Stomach (tissue), 9 donors: ENCODE data around the gene HSPB7. TPM values are rescaled to one million over a fixed set of nuclear protein-coding genes. Genes with fewer than 3 reads are reported as not detected.
"Not testable (repeated sequence)": the region's sequence is repeated elsewhere in the genome, so short reads cannot be mapped to it uniquely, and the experiment has no call there.

Source experiments
- DNase-seq, 2 donors: peaks; one replicate each; pipeline versions ENCODE4 v3.0.0 to v3.0.0-alpha.2; 2013 to 2019
- H3K27ac ChIP-seq, 5 donors: fragments of 200-600 bp in 4 of 5; sonication (generic) in 4 of 5; one replicate each; pipeline ENCODE4 v1.5.1; 2013 to 2019; ENCODE audit warnings: mild to moderate bottlenecking in 1 of 5, moderate library complexity in 1 of 5
- H3K27me3 ChIP-seq, 3 donors: fragments of 200-600 bp; sonication (generic); one replicate each; pipeline ENCODE4 v1.5.1; 2017 to 2019; ENCODE audit warnings: mixed run types in 1 of 3
- H3K36me3 ChIP-seq, 4 donors: fragments of 200-600 bp; sonication (generic); 1 replicate in 3 of 4; 2 replicates in 1 of 4; pipeline ENCODE4 v1.5.1; 2016 to 2019
- H3K4me1 ChIP-seq, 4 donors: fragments of 200-600 bp; sonication (generic); one replicate each; pipeline ENCODE4 v1.5.1; 2016 to 2019
- H3K4me3 ChIP-seq, 4 donors: fragments of 200-600 bp; sonication (generic) in 3 of 4; one replicate each; pipeline ENCODE4 v1.5.1; 2016 to 2019; ENCODE audit warnings: mild to moderate bottlenecking in 1 of 4
- H3K9me3 ChIP-seq, 4 donors: fragments of 200-600 bp; sonication (generic); one replicate each; pipeline ENCODE4 v1.5.1; 2016 to 2019
- EP300 ChIP-seq: sonication (generic); formaldehyde crosslinking; IDR thresholded peaks from one replicate; pipeline ENCODE4 v1.6.1; 2017; ENCODE audit warnings: antibody characterized with exemption
- POLR2A ChIP-seq, 4 donors: fragments of 450-650 bp; IDR thresholded peaks; one replicate each; pipeline ENCODE4 v1.6.1; 2016; ENCODE audit warnings: antibody characterized with exemption in 4 of 4, control low read depth in 2 of 4, mild to moderate bottlenecking in 1 of 4, moderate library complexity in 1 of 4
- POLR2AphosphoS5 ChIP-seq, 3 donors: sonication (generic); formaldehyde crosslinking; IDR thresholded peaks; one replicate each; pipeline ENCODE4 v1.6.1; 2016; ENCODE audit warnings: antibody characterized with exemption in 3 of 3
- WGBS, 5 donors: extraction: QIAGEN DNeasy Blood & Tissue Kit in 3 of 5; methylation state at CpG; one replicate each; pipeline versions ENCODE4 v1.1.5 to v1.1.7; 2013 to 2018; 5-methylcytosine and 5-hydroxymethylcytosine counted together
- intact Hi-C: fragments of 100-400 bp; cut with DNase I; formaldehyde crosslinking; loops from one replicate; pipeline ENCODE4 v1.15.1; 2023; ENCODE audit warnings: low total_unique reads
- polyA plus RNA-seq, 3 donors: library from polyadenylated mRNA; stranded (reverse); fragments of 200-250 nt; gene quantifications; one replicate each; pipeline ENCODE4 v1.2.3, GENCODE V29; 2013
- total RNA-seq, 5 donors: library from RNA; depleted of rRNA; stranded (reverse); fragments of >200 nt; gene quantifications; one replicate each; pipeline versions ENCODE4 v1.1.0 to v1.2.3, GENCODE V29; 2014 to 2016
- TF ChIP-seq, protein P1 (sequence below), 7 experiments: fragments of 450-650 bp in 4 of 7; fragments of 200-600 bp in 3 of 7; sonication (generic) in 3 of 7; IDR thresholded peaks; one replicate each; pipeline ENCODE4 v1.5.1; 2016 to 2019; ENCODE audit warnings: antibody characterized with exemption in 7 of 7, control low read depth in 2 of 7, mild to moderate bottlenecking in 1 of 7
- donor health status: healthy with polysubstance abuse.
- donor health status: Bipolar disorder and iron deficiency.
- donor health status: healthy.

HSPB7 gene
- total and polyA plus RNA-seq, 8 donors = 9.9 to 83.5 (median 23.8) TPM

DNA sequence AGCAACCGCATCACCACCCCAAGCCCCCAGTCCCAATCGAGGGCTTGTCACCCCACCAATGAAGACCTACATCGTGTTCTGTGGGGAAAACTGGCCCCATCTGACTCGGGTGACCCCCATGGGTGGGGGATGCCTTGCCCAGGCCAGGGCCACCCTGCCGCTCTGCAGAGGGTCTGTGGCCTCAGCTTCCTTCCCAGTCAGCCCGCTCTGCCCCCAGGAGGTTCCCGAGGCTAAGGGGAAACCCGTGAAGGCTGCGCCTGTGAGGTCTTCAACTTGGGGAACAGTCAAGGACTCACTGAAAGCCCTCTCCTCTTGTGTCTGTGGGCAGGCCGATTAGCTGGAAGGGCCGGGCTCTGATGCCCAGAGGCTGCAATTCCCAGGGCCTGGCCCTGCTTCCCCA lies 11.8 kb downstream of the HSPB7 start:
- intact Hi-C loops = no loop called here

DNA sequence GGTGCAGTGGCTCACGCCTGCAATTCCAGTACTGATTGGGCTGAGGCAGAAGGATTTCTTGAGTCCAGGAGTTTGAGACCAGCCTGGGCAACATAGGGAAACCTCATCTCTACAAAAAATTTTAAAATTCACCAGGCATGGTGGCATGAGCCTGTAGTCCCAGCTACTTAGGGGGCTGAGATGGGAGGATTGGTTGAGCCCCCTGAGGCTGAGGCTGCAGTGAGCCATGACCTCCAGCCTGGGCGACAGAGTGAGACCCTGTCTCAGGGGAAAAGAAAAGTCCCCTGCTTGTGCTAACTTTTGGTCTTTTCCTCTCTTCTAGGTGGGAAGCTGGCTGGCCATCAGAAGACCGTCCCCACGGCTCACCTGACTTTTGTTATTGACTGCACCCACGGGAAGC lies 12.2 kb downstream of the HSPB7 start:
- H3K27me3 ChIP-seq = no peaks in the 10 kb centered on the region
- no peak overlapping the region for H3K4me3 ChIP-seq
- no peak for DNase-seq
- TF ChIP-seq POLR2A (IDR thresholded peaks at IDR 0.05) (no peak), EP300 (no peak), POLR2AphosphoS5 (IDR thresholded peaks at IDR 0.05) (no peak)
- TF ChIP-seq, protein P1, sequence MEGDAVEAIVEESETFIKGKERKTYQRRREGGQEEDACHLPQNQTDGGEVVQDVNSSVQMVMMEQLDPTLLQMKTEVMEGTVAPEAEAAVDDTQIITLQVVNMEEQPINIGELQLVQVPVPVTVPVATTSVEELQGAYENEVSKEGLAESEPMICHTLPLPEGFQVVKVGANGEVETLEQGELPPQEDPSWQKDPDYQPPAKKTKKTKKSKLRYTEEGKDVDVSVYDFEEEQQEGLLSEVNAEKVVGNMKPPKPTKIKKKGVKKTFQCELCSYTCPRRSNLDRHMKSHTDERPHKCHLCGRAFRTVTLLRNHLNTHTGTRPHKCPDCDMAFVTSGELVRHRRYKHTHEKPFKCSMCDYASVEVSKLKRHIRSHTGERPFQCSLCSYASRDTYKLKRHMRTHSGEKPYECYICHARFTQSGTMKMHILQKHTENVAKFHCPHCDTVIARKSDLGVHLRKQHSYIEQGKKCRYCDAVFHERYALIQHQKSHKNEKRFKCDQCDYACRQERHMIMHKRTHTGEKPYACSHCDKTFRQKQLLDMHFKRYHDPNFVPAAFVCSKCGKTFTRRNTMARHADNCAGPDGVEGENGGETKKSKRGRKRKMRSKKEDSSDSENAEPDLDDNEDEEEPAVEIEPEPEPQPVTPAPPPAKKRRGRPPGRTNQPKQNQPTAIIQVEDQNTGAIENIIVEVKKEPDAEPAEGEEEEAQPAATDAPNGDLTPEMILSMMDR (IDR thresholded peaks at IDR 0.05) = no peak
- H3K27ac ChIP-seq = no peak overlapping the region
- 83 to 95% (median 88%) methylated on average over 5 of the region's 5 CpGs for WGBS, 5 donors
- intact Hi-C loops = no loop called here
- H3K9me3 ChIP-seq = no peaks in the 10 kb centered on the region
- H3K36me3 ChIP-seq = no peaks in the 10 kb centered on the region
- H3K4me1 ChIP-seq = peaks cover 0 to 5% (median 2%) of the 10 kb centered on the region in 4 donors

More for the DNA sequence above, 11.8 kb downstream of the HSPB7 start:
- H3K36me3 ChIP-seq = no peaks in the 10 kb centered on the region
- H3K4me3 ChIP-seq = no peak overlapping the region
- peaks cover 0 to 5% (median 2%) of the 10 kb centered on the region in 4 donors for H3K4me1 ChIP-seq
- H3K9me3 ChIP-seq = no peaks in the 10 kb centered on the region
- WGBS, 5 donors = 85 to 91% (median 86%) methylated on average over 10 to 11 of the region's 11 CpGs
- H3K27ac ChIP-seq = no peak overlapping the region
- DNase-seq = no peak
- no peaks in the 10 kb centered on the region for H3K27me3 ChIP-seq
- TF ChIP-seq, protein P1 (IDR thresholded peaks at IDR 0.05) = no peak
- TF ChIP-seq POLR2A (IDR thresholded peaks at IDR 0.05) = no peak
- TF ChIP-seq POLR2AphosphoS5 (IDR thresholded peaks at IDR 0.05) = no peak
- no peak for TF ChIP-seq EP300

DNA sequence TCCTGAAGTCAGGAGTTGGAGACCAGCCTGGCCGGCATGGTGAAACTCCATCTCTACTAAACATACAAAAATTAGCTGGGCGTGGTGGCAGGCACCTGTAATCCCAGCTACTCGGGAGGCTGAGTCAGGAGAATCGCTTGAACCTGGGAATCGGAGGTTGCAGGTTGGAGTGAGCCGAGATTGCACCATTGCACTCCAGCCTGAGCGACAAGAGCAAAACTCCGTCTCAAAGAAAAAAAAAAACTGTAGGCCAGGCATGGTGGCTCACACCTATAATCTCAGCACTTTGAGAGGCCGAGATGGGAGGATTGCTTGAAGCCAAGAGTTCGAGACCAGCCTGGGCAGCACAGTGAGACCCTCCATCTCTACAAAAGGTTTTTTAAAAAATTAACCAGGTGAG lies 16.6 kb downstream of the HSPB7 start:
- H3K27ac ChIP-seq, H3K36me3 ChIP-seq, intact Hi-C loops, DNase-seq, H3K4me1 ChIP-seq, H3K27me3 ChIP-seq, H3K9me3 ChIP-seq, H3K4me3 ChIP-seq: not testable (repeated sequence)
- WGBS, 5 donors = 76 to 93% (median 90%) methylated on average over 10 of the region's 10 CpGs

DNA sequence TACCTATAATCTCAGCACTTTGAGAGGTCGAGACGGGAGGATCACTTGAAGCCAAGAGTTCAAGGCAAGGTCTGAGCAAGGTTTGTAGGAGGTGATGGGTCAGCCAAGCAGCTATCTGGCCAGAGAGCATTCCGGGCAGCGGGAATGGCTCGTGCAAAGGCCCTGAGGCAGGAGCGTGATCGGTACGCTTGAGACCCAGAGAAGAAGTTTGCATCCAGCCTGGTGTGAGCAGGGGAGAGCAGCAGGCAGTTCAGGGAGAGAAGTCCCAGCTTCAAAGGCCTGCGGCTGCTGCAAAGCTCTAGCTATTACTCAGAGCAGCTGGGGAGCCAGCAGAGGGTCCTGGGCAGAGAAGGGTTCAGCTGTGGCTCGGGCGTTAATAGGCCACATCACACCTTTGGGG lies 18.9 kb downstream of the HSPB7 start:
- Histone ChIP-seq H3K9me3 (no peaks in the 10 kb centered on the region), H3K27me3 (no peaks in the 10 kb centered on the region), H3K4me1 (peaks cover 0 to 14% (median under 1%) of the 10 kb centered on the region in 4 donors), H3K36me3 (no peaks in the 10 kb centered on the region), H3K4me3 (no peak overlapping the region), H3K27ac (no peak overlapping the region)
- 91 to 95% (median 94%) methylated on average over 11 of the region's 11 CpGs for WGBS, 5 donors
- TF ChIP-seq, protein P1 (IDR thresholded peaks at IDR 0.05) = no peak
- TF ChIP-seq EP300 (no peak), POLR2AphosphoS5 (IDR thresholded peaks at IDR 0.05) (no peak), POLR2A (IDR thresholded peaks at IDR 0.05) (no peak)
- intact Hi-C loops = loop anchor here (10.0 kb wide), 1 partner anchor 184 kb away; no protein-coding TSS in a partner anchor
- no peak for DNase-seq

DNA sequence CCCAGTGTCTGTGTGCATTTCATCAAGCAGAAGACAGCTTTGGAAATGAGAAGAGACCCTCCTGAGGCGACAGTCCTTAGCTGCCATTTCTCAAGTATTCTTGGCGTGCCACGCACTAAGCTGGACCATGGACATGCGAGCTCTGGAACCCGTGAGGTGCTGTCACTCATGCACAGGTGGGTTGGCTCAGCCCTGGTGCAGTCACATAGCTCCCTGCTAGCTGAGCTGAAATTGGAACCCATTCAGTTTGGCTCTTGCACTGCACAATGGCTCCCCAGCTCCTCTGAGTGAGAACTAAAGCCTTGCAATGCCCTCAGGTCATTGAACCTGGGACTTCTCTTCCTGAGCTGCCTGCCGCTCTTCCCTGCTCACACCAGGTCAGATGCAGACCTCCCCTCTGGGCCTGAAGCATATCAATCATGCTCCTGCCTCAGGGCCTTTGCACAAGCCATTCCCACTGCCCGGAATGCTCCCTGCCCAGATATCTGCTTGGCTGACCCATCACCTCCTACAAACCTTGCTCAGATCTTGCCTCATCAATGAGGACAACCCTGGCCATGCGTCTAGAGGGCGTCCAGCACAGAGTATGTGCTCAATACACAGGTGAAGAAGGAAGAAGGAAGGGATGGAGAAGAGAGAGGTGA lies 20.1 kb downstream of the HSPB7 start:
- TF ChIP-seq POLR2AphosphoS5 (IDR thresholded peaks at IDR 0.05) (no peak), EP300 (no peak), POLR2A (IDR thresholded peaks at IDR 0.05) (no peak)
- TF ChIP-seq, protein P1 (IDR thresholded peaks at IDR 0.05) = no peak
- WGBS, 5 donors = 88 to 93% (median 89%) methylated on average over 9 of the region's 9 CpGs
- no peak overlapping the region for H3K4me3 ChIP-seq
- DNase-seq = no peak
- H3K9me3 ChIP-seq = no peaks in the 10 kb centered on the region
- no peaks in the 10 kb centered on the region for H3K27me3 ChIP-seq
- H3K36me3 ChIP-seq = no peaks in the 10 kb centered on the region
- H3K27ac ChIP-seq = no peak overlapping the region
- peaks cover 0 to 10% (median 0%) of the 10 kb centered on the region in 4 donors for H3K4me1 ChIP-seq
- intact Hi-C loops = loop anchor here (10.0 kb wide), 1 partner anchor 183 kb away; no protein-coding TSS in a partner anchor
